Panc1 (cell line): ENCODE measurements around the gene DGAT2. TPM values are rescaled to one million over a fixed set of nuclear protein-coding genes. Genes with fewer than 3 reads are reported as not detected.

Source experiments
- ATAC-seq: fragments of 200-7000 bp; cut with Tn5 transposase; 2 replicates; pipeline ENCODE4 v1.9.1; 2020; ENCODE audit warnings: mild to moderate bottlenecking, moderate library complexity
- BruUV-seq: library from RNA; stranded (reverse); fragments of 400-500 nt; replicated peaks from 2 replicates; lab custom pipeline; 2021; lab: Mats Ljungman, UMichigan
- CTCF ChIA-PET: fragments of 300-600 bp; sonication (Branson Sonifier 250); formaldehyde crosslinking; loops from one replicate; lab custom pipeline; 2022; ENCODE audit warnings: antibody characterized with exemption; lab: Charles Lee
- POLR2A ChIA-PET: fragments of 300-600 bp; sonication (Branson Sonifier 250); formaldehyde crosslinking; loops from one replicate; lab custom pipeline; 2022; ENCODE audit warnings: antibody characterized with exemption; lab: Charles Lee
- DNase-seq: peaks from one replicate; pipeline ENCODE4 v3.0.0-alpha.2; 2010; ENCODE audit warnings: low read depth, low spot score
- H3K27ac ChIP-seq: 2 replicates; pipeline ENCODE4 v1.5.1; 2011; ENCODE audit warnings: mild to moderate bottlenecking, low read length, inconsistent platforms
- H3K27me3 ChIP-seq: fragments of 200-500 bp; sonication (Bioruptor generic); 2 replicates; pipeline ENCODE4 v1.6.0; 2014; ENCODE audit warnings: low read length, inconsistent platforms; ENCODE audit not compliant: control insufficient read depth, insufficient read depth
- H3K36me3 ChIP-seq: fragments of 200-500 bp; sonication (Bioruptor generic); 2 replicates; pipeline ENCODE4 v1.5.1; 2014; ENCODE audit warnings: inconsistent platforms, mild to moderate bottlenecking, low read length, moderate library complexity; ENCODE audit not compliant: control insufficient read depth, insufficient read depth
- H3K4me1 ChIP-seq: 2 replicates; pipeline ENCODE4 v1.5.1; 2011; ENCODE audit warnings: inconsistent platforms, mild to moderate bottlenecking, low read length, moderate library complexity; ENCODE audit not compliant: control insufficient read depth, insufficient read depth
- H3K4me3 ChIP-seq, 2 experiments: 2 replicates each; pipeline ENCODE4 v1.5.1; 2011 to 2012; ENCODE audit warnings: low read depth in 2 of 2, low read length in 2 of 2, mild to moderate bottlenecking in 2 of 2, inconsistent platforms in 1 of 2, moderate library complexity in 1 of 2
- H3K9me3 ChIP-seq: fragments of 200-500 bp; sonication (Bioruptor generic); 2 replicates; pipeline ENCODE4 v1.5.1; 2014; ENCODE audit warnings: low read depth, mild to moderate bottlenecking, inconsistent platforms, low read length, moderate library complexity; ENCODE audit not compliant: control insufficient read depth, insufficient read depth
- POLR2AphosphoS5 ChIP-seq: IDR thresholded peaks from 2 replicates; pipeline ENCODE4 v1.6.1; 2012; ENCODE audit warnings: mild to moderate bottlenecking, low read depth, low read length, moderate library complexity
- SIN3A ChIP-seq: IDR thresholded peaks from 2 replicates; pipeline ENCODE4 v1.6.1; 2012; ENCODE audit warnings: low read depth, mild to moderate bottlenecking, low read length, moderate library complexity, borderline replicate concordance; ENCODE audit not compliant: insufficient read depth
- TCF7L2 ChIP-seq: IDR thresholded peaks from 2 replicates; pipeline ENCODE4 v1.6.1; 2011; ENCODE audit warnings: mild to moderate bottlenecking, low read depth, low read length, inconsistent platforms
- in situ Hi-C: cut with HindIII; loops from 2 replicates; pipeline ENCODE4 v1.10.0; 2016; ENCODE audit warnings: low sequenced_read_pairs, low pct_unique_long_range_greater_than_20kb
- intact Hi-C: fragments of 100-400 bp; cut with micrococcal nuclease; formaldehyde crosslinking; loops from one replicate; pipeline ENCODE4 v1.10.0; 2022; ENCODE audit not compliant: unreplicated experiment
- total RNA-seq: library from RNA; stranded (reverse); gene quantifications from one replicate; pipeline ENCODE4 v1.2.1, GENCODE V29; 2021; ENCODE audit not compliant: unreplicated experiment
- TF ChIP-seq, protein P1 (sequence below), 2 experiments: IDR thresholded peaks; 2 replicates each; pipeline ENCODE4 v1.6.1; 2011 to 2012; ENCODE audit warnings: low read depth in 2 of 2, control low read depth in 1 of 2, low read length in 1 of 2, mild to moderate bottlenecking in 1 of 2, moderate library complexity in 1 of 2; ENCODE audit not compliant: insufficient read depth in 1 of 2
- TF ChIP-seq, protein P2 (sequence below): fragments of 450-650 bp; IDR thresholded peaks from 2 replicates; pipeline ENCODE4 v1.5.1; 2017; ENCODE audit warnings: mild to moderate bottlenecking

Gene DGAT2
- total RNA-seq, 1 experiment from 2014 or later = 19.2 TPM

- ATAC-seq = no peak
- CTCF ChIA-PET = no interaction called here
- in situ Hi-C loops = no loop called here
- Histone ChIP-seq H3K27me3 (no peaks in the 10 kb centered on the region), H3K4me1 (no peaks in the 10 kb centered on the region), H3K36me3 (no peaks in the 10 kb centered on the region), H3K4me3 (no peak overlapping the region), H3K27ac (no peak overlapping the region), H3K9me3 (no peaks in the 10 kb centered on the region)
- intact Hi-C loops = no loop called here
- POLR2A ChIA-PET = no interaction called here
- TF ChIP-seq TCF7L2 = no peak
- TF ChIP-seq SIN3A = no peak
- TF ChIP-seq POLR2AphosphoS5 = no peak
- TF ChIP-seq, protein P1, sequence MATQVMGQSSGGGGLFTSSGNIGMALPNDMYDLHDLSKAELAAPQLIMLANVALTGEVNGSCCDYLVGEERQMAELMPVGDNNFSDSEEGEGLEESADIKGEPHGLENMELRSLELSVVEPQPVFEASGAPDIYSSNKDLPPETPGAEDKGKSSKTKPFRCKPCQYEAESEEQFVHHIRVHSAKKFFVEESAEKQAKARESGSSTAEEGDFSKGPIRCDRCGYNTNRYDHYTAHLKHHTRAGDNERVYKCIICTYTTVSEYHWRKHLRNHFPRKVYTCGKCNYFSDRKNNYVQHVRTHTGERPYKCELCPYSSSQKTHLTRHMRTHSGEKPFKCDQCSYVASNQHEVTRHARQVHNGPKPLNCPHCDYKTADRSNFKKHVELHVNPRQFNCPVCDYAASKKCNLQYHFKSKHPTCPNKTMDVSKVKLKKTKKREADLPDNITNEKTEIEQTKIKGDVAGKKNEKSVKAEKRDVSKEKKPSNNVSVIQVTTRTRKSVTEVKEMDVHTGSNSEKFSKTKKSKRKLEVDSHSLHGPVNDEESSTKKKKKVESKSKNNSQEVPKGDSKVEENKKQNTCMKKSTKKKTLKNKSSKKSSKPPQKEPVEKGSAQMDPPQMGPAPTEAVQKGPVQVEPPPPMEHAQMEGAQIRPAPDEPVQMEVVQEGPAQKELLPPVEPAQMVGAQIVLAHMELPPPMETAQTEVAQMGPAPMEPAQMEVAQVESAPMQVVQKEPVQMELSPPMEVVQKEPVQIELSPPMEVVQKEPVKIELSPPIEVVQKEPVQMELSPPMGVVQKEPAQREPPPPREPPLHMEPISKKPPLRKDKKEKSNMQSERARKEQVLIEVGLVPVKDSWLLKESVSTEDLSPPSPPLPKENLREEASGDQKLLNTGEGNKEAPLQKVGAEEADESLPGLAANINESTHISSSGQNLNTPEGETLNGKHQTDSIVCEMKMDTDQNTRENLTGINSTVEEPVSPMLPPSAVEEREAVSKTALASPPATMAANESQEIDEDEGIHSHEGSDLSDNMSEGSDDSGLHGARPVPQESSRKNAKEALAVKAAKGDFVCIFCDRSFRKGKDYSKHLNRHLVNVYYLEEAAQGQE (IDR thresholded peaks at IDR 0.05; ENCODE audit: insufficient read depth in 1 of 2, low read depth in 2 of 2, low read length in 1 of 2) = no peak
- TF ChIP-seq, protein P2, sequence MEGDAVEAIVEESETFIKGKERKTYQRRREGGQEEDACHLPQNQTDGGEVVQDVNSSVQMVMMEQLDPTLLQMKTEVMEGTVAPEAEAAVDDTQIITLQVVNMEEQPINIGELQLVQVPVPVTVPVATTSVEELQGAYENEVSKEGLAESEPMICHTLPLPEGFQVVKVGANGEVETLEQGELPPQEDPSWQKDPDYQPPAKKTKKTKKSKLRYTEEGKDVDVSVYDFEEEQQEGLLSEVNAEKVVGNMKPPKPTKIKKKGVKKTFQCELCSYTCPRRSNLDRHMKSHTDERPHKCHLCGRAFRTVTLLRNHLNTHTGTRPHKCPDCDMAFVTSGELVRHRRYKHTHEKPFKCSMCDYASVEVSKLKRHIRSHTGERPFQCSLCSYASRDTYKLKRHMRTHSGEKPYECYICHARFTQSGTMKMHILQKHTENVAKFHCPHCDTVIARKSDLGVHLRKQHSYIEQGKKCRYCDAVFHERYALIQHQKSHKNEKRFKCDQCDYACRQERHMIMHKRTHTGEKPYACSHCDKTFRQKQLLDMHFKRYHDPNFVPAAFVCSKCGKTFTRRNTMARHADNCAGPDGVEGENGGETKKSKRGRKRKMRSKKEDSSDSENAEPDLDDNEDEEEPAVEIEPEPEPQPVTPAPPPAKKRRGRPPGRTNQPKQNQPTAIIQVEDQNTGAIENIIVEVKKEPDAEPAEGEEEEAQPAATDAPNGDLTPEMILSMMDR = no peak
- BruUV-seq = no TSS peak
- no peak for DNase-seq
Measured at GRCh38 chr11:75781296-75781695, 12.7 kb downstream of the DGAT2 start.

DNA sequence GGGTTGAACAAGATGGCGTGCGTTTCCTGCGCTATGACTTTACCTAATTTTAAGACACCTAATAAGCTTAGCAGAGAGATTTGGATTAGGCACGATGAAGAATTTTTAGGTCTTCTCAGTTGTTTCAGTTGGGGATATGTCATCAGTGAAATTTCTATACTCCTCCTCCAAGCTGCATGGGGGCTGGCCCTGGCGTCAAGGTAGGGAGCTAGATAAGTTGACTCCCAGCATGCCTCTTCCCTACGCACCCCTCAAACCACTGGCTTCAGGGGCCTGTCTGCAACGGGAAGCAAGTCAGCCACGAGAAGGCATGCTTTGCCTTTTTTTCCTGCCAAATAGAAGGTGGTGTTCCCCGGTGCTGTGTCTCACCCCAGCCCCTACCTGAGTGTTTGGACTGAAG lies 13.3 kb downstream of the DGAT2 start:
- no peak for DNase-seq
- no peaks in the 10 kb centered on the region for H3K9me3 ChIP-seq
- no peak overlapping the region for H3K27ac ChIP-seq
- POLR2A ChIA-PET = no interaction called here
- TF ChIP-seq, protein P2 = no peak
- TF ChIP-seq TCF7L2 = no peak
- TF ChIP-seq SIN3A = no peak
- TF ChIP-seq, protein P1 (IDR thresholded peaks at IDR 0.05; ENCODE audit: insufficient read depth in 1 of 2, low read depth in 2 of 2, low read length in 1 of 2) = no peak
- TF ChIP-seq POLR2AphosphoS5 = no peak
- H3K4me3 ChIP-seq = no peak overlapping the region
- no peaks in the 10 kb centered on the region for H3K36me3 ChIP-seq
- intact Hi-C loops (no loop called here), in situ Hi-C loops (no loop called here)
- H3K27me3 ChIP-seq = no peaks in the 10 kb centered on the region
- no peaks in the 10 kb centered on the region for H3K4me1 ChIP-seq
- no TSS peak for BruUV-seq
- CTCF ChIA-PET = no interaction called here
- no peak for ATAC-seq
